K562 (cell line): Measurements from ENCODE around the gene FZD8. TPM values are rescaled to one million over a fixed set of nuclear protein-coding genes. Genes with fewer than 3 reads are reported as not detected.

Experiments used
- ATAC-seq: fragments of 200-7000 bp; cut with Tn5 transposase; 3 replicates; pipeline ENCODE4 v1.9.1; 2020; ENCODE audit warnings: moderate library complexity
- BruUV-seq: library from RNA; stranded (reverse); fragments of 400-500 nt; replicated peaks from 2 replicates; lab custom pipeline; 2021; lab: Mats Ljungman, UMichigan
- CTCF ChIA-PET: fragments of 300-600 bp; formaldehyde crosslinking; extraction: SDS; loops from one replicate; lab custom pipeline; 2021; ENCODE audit warnings: low intra/inter-chr PET ratio; lab: Yijun Ruan, JAX
- POLR2A ChIA-PET: fragments of 300-600, 350-650 bp; sonication (Branson Sonifier 250); formaldehyde crosslinking; extraction: SDS; loops from one replicate; lab custom pipeline; 2021; ENCODE audit warnings: antibody characterized with exemption, inconsistent platforms; lab: Yijun Ruan, JAX
- DNase-seq, 4 experiments: peaks; one replicate each; pipeline versions ENCODE4 v3.0.0 to v3.0.0-alpha.2; 2011 to 2018; ENCODE audit warnings: low spot score in 3 of 4, mixed read lengths in 3 of 4; ENCODE audit errors: extremely low read depth in 1 of 4
- FAIRE-seq: peaks from 2 replicates; lab custom pipeline; 2011; peaks lifted over from hg19 to GRCh38; lab: Jason Lieb, UNC
- H2AFZ ChIP-seq: 2 replicates; pipeline ENCODE4 v1.6.0; 2011; ENCODE audit warnings: low read depth, low read length, control low read depth, inconsistent platforms
- H3K27ac ChIP-seq: fragments of 200-600 bp; 3 replicates; pipeline ENCODE4 v1.8.0; 2011; ENCODE audit warnings: low read depth, mild to moderate bottlenecking, control low read depth, inconsistent platforms, low read length, moderate library complexity, mixed read lengths; ENCODE audit errors: extremely low read depth
- H3K27me3 ChIP-seq, 2 experiments: fragments of 300-600 bp in 1 of 2; 2 replicates in 1 of 2; 3 replicates in 1 of 2; pipeline versions ENCODE4 v1.6.0 to v1.8.0; 2011; ENCODE audit warnings: inconsistent platforms in 2 of 2, low read length in 2 of 2, mild to moderate bottlenecking in 1 of 2, mixed read lengths in 1 of 2, moderate library complexity in 1 of 2; ENCODE audit not compliant: control insufficient read depth in 2 of 2, insufficient read depth in 2 of 2
- H3K36me3 ChIP-seq: fragments of 300-600 bp; 3 replicates; pipeline ENCODE4 v1.8.0; 2011; ENCODE audit warnings: mild to moderate bottlenecking, low read length, inconsistent platforms; ENCODE audit not compliant: control insufficient read depth, insufficient read depth
- H3K4me1 ChIP-seq, 2 experiments: fragments of 200-600 bp in 1 of 2; replicated peaks in 1 of 2; 2 replicates in 1 of 2; 3 replicates in 1 of 2; pipeline versions ENCODE4 v1.5.1 to v1.8.0; 2011; ENCODE audit warnings: inconsistent platforms in 2 of 2, low read length in 2 of 2, mild to moderate bottlenecking in 1 of 2, mixed read lengths in 1 of 2, moderate library complexity in 1 of 2; ENCODE audit not compliant: control insufficient read depth in 2 of 2, insufficient read depth in 2 of 2
- H3K4me2 ChIP-seq: 2 replicates; pipeline ENCODE4 v1.6.1; 2011; ENCODE audit warnings: low read length, control low read depth, inconsistent platforms, mixed read lengths; ENCODE audit not compliant: insufficient read depth
- H3K4me3 ChIP-seq: fragments of 200-600 bp; sonication (generic), shearing (Covaris generic); 2 replicates; pipeline ENCODE4 v1.5.1; 2016; ENCODE audit warnings: control low read depth, inconsistent platforms
- H3K79me2 ChIP-seq: fragments of 200-600 bp; 3 replicates; pipeline ENCODE4 v1.8.0; 2011; ENCODE audit warnings: low read length, inconsistent platforms; ENCODE audit not compliant: control insufficient read depth, insufficient read depth
- H3K9ac ChIP-seq, 2 experiments: 2 replicates each; pipeline versions ENCODE4 v1.6.0 to v1.6.1; 2011; ENCODE audit warnings: low read depth in 2 of 2, low read length in 2 of 2, control low read depth in 1 of 2, inconsistent platforms in 1 of 2, mild to moderate bottlenecking in 1 of 2, mixed read lengths in 1 of 2; ENCODE audit not compliant: insufficient read depth in 1 of 2
- H3K9me1 ChIP-seq: one replicate; pipeline ENCODE4 v1.6.0; 2011; ENCODE audit warnings: inconsistent platforms, mild to moderate bottlenecking, low read length, moderate library complexity; ENCODE audit not compliant: control insufficient read depth, insufficient read depth
- H3K9me3 ChIP-seq: replicated peaks from 2 replicates; pipeline ENCODE4 v1.5.1; 2011; ENCODE audit warnings: low read depth, low read length, inconsistent platforms; ENCODE audit not compliant: control insufficient read depth, insufficient read depth
- H4K20me1 ChIP-seq: replicated peaks from 2 replicates; pipeline ENCODE4 v1.6.1; 2011; ENCODE audit warnings: low read length, inconsistent platforms, mixed read lengths; ENCODE audit not compliant: control insufficient read depth, insufficient read depth
- MTF1 ChIP-seq: fragments of 250-450 bp; sonication (Bioruptor Pico); IDR thresholded peaks from 2 replicates; pipeline ENCODE4 v1.9.0; 2021; ENCODE audit warnings: moderate library complexity, mild to moderate bottlenecking, inconsistent platforms, borderline replicate concordance
- NKRF ChIP-seq: fragments of 450-650 bp; IDR thresholded peaks from 2 replicates; pipeline ENCODE4 v1.6.1; 2016; ENCODE audit warnings: borderline replicate concordance
- RAD21 ChIP-seq, 2 experiments: fragments of 250-450 bp in 1 of 2; fragments of 450-650 bp in 1 of 2; sonication (Bioruptor Pico) in 1 of 2; formaldehyde crosslinking in 1 of 2; IDR thresholded peaks in 1 of 2; conservative IDR thresholded peaks in 1 of 2; 2 replicates each; pipeline versions ENCODE4 v1.4.0 to v1.8.0; 2020 to 2022; ENCODE audit warnings: mild to moderate bottlenecking in 2 of 2, moderate library complexity in 1 of 2
- SMC3 ChIP-seq: conservative IDR thresholded peaks from 2 replicates; pipeline ENCODE4 v1.6.1; 2011; ENCODE audit warnings: low read depth, low read length, improper control_type of control experiment; ENCODE audit not compliant: insufficient read depth
- SRF ChIP-seq, 2 experiments: fragments of 250-450, 450-650 bp in 1 of 2; sonication (Bioruptor Pico) in 1 of 2; sonication (generic) in 1 of 2; formaldehyde crosslinking; IDR thresholded peaks; 2 replicates each; pipeline versions ENCODE4 v1.5.0 to v1.5.1; 2020 to 2022; ENCODE audit warnings: mild to moderate bottlenecking in 1 of 2, missing genetic modification reagents in 1 of 2
- XRCC5 ChIP-seq: fragments of 200-400 bp; formaldehyde crosslinking; IDR thresholded peaks from 2 replicates; pipeline ENCODE4 v1.6.1; 2017; ENCODE audit warnings: low read depth, mild to moderate bottlenecking, low read length
- ZKSCAN1 ChIP-seq: fragments of 150-350 bp; IDR thresholded peaks from 2 replicates; pipeline ENCODE4 v1.6.1; 2016; ENCODE audit warnings: low read depth, low read length
- ZNF696 ChIP-seq: fragments of 250-450 bp; sonication (Bioruptor Pico); conservative IDR thresholded peaks from 2 replicates; pipeline ENCODE4 v1.4.0; 2020; ENCODE audit warnings: mild to moderate bottlenecking, moderate library complexity
- WGBS: fragments of 100-300 bp; shearing (Covaris generic); methylation state at CpG from one replicate; pipeline ENCODE4 v1.1.6; 2016; ENCODE audit warnings: low coverage, mixed read lengths; ENCODE audit not compliant: insufficient coverage; ENCODE audit errors: missing lambda C conversion rate; 5-methylcytosine and 5-hydroxymethylcytosine counted together
- in situ Hi-C: fragments of 300-500 bp; cut with MboI; formaldehyde crosslinking; loops from 4 replicates; pipeline ENCODE4 v1.15.0; 2018; ENCODE audit warnings: inconsistent platforms, mixed read lengths
- intact Hi-C: fragments of 100-400 bp; cut with micrococcal nuclease; formaldehyde crosslinking; loops from 2 replicates; pipeline ENCODE4 v1.14.2; 2022
- polyA plus RNA-seq, 8 experiments: library from polyadenylated mRNA; depleted of rRNA in 4 of 8; stranded (reverse) in 5 of 8; unstranded in 3 of 8; fragments of >200 nt; fragmentation: Nextera tagmentation in 2 of 8; fragmentation: Illumina TruSeq in 1 of 8; extraction: Ambion mirVana in 2 of 8; extraction: Trizol in 1 of 8; gene quantifications; 2 replicates each; pipeline versions ENCODE4 v1.2.1 to v1.2.3, GENCODE V29; 2011 to 2014; ENCODE audit warnings: inconsistent platforms in 1 of 8, missing spikeins in 1 of 8
- total RNA-seq, 7 experiments: library from RNA; depleted of rRNA in 6 of 7; stranded (reverse); fragments of >200 nt in 6 of 7; fragmentation: Illumina TruSeq in 2 of 7; extraction: Trizol in 2 of 7; gene quantifications; 2 replicates each; pipeline versions ENCODE4 v1.2.1 to v1.2.3, GENCODE V29; 2011 to 2021; ENCODE audit warnings: low replicate concordance in 1 of 7
- TF ChIP-seq, protein P1 (sequence below): IDR thresholded peaks from 2 replicates; pipeline ENCODE4 v1.6.1; 2011; ENCODE audit warnings: borderline replicate concordance, low read depth, mild to moderate bottlenecking, moderate library complexity, low read length; ENCODE audit not compliant: insufficient read depth, poor library complexity, severe bottlenecking
- TF ChIP-seq, protein P2 (sequence below), 3 experiments: IDR thresholded peaks in 2 of 3; conservative IDR thresholded peaks in 1 of 3; 2 replicates each; pipeline ENCODE4 v1.5.1; 2011 to 2012; ENCODE audit warnings: low read length in 3 of 3, mild to moderate bottlenecking in 3 of 3, control low read depth in 2 of 3, improper control_type of control experiment in 1 of 3, inconsistent platforms in 1 of 3, low read depth in 1 of 3, mixed read lengths in 1 of 3, moderate library complexity in 1 of 3; ENCODE audit not compliant: insufficient read depth in 2 of 3

Gene FZD8
- total and polyA plus RNA-seq, 9 of the 15 experiments (the other 6 are each of a cell fraction or from before 2014, with no cell fraction given) = 0.03 to 1.2 (median 0.16) TPM; not detected in 1

DNA sequence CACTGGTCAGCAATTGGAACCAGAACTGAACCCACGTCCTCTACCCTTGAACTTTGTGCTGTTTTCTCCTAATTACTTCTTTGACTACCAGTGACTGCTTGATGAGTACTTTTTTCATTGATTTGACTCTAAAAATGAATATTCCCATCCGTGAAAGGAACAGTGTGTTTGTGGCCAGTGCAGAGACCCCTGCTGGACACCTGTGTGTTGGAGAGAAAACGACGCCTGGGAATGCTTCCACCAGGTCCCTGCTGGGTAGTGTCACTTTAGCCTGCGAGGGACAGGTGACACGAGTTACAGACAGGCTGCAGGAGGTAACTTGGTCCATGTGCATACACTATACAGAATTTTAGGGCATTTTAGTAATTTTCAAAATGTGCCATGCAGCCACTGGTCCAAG, 43.7 kb downstream of the FZD8 start:
- Histone ChIP-seq H3K79me2 (no peaks in the 10 kb centered on the region), H3K9me3 (no peaks in the 10 kb centered on the region), H2AFZ (no peak overlapping the region), H4K20me1 (no peaks in the 10 kb centered on the region), H3K4me2 (no peak overlapping the region), H3K9me1 (no peaks in the 10 kb centered on the region), H3K9ac (no peak overlapping the region), H3K27ac (no peak overlapping the region), H3K27me3 (peaks cover 13 to 36% of the 10 kb centered on the region in 2 experiments), H3K36me3 (no peaks in the 10 kb centered on the region), H3K4me1 (no peaks in the 10 kb centered on the region), H3K4me3 (no peak overlapping the region)
- DNase-seq (peak in 2 of 4 experiments; percentile 27 to 32), ATAC-seq (peak; percentile 84), FAIRE-seq (no peak)
- intact Hi-C loops = no loop called here
- in situ Hi-C loops = no loop called here
- CTCF ChIA-PET = no interaction called here
- POLR2A ChIA-PET = no interaction called here
- WGBS = 0% methylated on average over 6 of the region's 6 CpGs
- BruUV-seq = no TSS peak
- TF ChIP-seq ZKSCAN1 = no peak
- TF ChIP-seq SRF (CRISPR knock-in tag; IDR thresholded peaks at IDR 0.05) = no peak
- TF ChIP-seq, protein P1, sequence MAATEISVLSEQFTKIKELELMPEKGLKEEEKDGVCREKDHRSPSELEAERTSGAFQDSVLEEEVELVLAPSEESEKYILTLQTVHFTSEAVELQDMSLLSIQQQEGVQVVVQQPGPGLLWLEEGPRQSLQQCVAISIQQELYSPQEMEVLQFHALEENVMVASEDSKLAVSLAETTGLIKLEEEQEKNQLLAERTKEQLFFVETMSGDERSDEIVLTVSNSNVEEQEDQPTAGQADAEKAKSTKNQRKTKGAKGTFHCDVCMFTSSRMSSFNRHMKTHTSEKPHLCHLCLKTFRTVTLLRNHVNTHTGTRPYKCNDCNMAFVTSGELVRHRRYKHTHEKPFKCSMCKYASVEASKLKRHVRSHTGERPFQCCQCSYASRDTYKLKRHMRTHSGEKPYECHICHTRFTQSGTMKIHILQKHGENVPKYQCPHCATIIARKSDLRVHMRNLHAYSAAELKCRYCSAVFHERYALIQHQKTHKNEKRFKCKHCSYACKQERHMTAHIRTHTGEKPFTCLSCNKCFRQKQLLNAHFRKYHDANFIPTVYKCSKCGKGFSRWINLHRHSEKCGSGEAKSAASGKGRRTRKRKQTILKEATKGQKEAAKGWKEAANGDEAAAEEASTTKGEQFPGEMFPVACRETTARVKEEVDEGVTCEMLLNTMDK = peak; percentile 6
- TF ChIP-seq MTF1 (CRISPR knock-in tag) = no peak
- TF ChIP-seq, protein P2, sequence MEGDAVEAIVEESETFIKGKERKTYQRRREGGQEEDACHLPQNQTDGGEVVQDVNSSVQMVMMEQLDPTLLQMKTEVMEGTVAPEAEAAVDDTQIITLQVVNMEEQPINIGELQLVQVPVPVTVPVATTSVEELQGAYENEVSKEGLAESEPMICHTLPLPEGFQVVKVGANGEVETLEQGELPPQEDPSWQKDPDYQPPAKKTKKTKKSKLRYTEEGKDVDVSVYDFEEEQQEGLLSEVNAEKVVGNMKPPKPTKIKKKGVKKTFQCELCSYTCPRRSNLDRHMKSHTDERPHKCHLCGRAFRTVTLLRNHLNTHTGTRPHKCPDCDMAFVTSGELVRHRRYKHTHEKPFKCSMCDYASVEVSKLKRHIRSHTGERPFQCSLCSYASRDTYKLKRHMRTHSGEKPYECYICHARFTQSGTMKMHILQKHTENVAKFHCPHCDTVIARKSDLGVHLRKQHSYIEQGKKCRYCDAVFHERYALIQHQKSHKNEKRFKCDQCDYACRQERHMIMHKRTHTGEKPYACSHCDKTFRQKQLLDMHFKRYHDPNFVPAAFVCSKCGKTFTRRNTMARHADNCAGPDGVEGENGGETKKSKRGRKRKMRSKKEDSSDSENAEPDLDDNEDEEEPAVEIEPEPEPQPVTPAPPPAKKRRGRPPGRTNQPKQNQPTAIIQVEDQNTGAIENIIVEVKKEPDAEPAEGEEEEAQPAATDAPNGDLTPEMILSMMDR (IDR thresholded peaks at IDR 0.05 in 2 of 3, conservative IDR thresholded peaks at IDR 0.05 in 1 of 3; ENCODE audit: insufficient read depth in 2 of 3, low read depth in 1 of 3, low read length in 3 of 3) = peak; percentile 49 to 64 (median 58)
- no peak for TF ChIP-seq XRCC5
- TF ChIP-seq NKRF = no peak
- TF ChIP-seq SMC3 = peak; percentile 45; the same call in 1 of the 2 replicates
- TF ChIP-seq ZNF696 (CRISPR knock-in tag) = no peak
- TF ChIP-seq RAD21 (CRISPR knock-in tag; conservative IDR thresholded peaks at IDR 0.05 in 1 of 2, IDR thresholded peaks at IDR 0.05 in 1 of 2) = peak in 1 of 2 experiments; percentile 53; a peak in 3 of 4 replicates
